Vagina (tissue), 2 donors: Measurements from ENCODE around the gene RARA.

Source experiments
- POLR2A ChIP-seq, 2 donors: fragments of 450-650 bp; IDR thresholded peaks; one replicate each; pipeline ENCODE4 v1.6.1; 2017; ENCODE audit warnings: antibody characterized with exemption in 2 of 2, mild to moderate bottlenecking in 2 of 2, moderate library complexity in 2 of 2
- POLR2AphosphoS5 ChIP-seq, 2 donors: sonication (generic); formaldehyde crosslinking; IDR thresholded peaks; one replicate each; pipeline ENCODE4 v1.9.0; 2017; ENCODE audit warnings: antibody characterized with exemption in 2 of 2, mild to moderate bottlenecking in 2 of 2, low read depth in 1 of 2; ENCODE audit not compliant: insufficient read depth in 1 of 2
- TF ChIP-seq, protein P1 (sequence below), 3 experiments: fragments of 450-650 bp in 2 of 3; fragments of 200-600 bp in 1 of 3; sonication (generic) in 1 of 3; IDR thresholded peaks; one replicate each; pipeline ENCODE4 v1.5.1; 2017 to 2019; ENCODE audit warnings: antibody characterized with exemption in 3 of 3, mild to moderate bottlenecking in 2 of 3, moderate library complexity in 2 of 3

DNA sequence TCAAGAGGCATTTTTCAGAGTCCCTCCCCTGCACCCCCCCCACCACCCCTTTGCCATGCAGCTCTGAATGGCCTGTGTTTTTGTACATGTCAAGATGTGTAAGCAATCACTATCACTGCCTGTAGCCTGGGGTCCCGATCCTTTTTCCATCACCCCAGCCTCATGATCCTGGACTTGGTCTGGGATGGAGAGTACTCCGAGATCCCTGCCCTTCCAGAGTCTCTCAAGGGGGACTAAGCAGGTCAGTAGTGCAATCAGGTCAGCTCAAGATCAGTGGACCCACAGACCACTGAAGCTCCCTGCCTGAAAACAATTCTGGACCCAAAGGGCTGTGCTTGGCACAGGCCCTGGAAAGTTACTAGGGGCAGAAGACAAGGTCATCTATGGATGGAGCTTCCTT, 63.1 kb downstream of the RARA start:
- TF ChIP-seq, protein P1, sequence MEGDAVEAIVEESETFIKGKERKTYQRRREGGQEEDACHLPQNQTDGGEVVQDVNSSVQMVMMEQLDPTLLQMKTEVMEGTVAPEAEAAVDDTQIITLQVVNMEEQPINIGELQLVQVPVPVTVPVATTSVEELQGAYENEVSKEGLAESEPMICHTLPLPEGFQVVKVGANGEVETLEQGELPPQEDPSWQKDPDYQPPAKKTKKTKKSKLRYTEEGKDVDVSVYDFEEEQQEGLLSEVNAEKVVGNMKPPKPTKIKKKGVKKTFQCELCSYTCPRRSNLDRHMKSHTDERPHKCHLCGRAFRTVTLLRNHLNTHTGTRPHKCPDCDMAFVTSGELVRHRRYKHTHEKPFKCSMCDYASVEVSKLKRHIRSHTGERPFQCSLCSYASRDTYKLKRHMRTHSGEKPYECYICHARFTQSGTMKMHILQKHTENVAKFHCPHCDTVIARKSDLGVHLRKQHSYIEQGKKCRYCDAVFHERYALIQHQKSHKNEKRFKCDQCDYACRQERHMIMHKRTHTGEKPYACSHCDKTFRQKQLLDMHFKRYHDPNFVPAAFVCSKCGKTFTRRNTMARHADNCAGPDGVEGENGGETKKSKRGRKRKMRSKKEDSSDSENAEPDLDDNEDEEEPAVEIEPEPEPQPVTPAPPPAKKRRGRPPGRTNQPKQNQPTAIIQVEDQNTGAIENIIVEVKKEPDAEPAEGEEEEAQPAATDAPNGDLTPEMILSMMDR (IDR thresholded peaks at IDR 0.05): no peak
- TF ChIP-seq POLR2AphosphoS5 (IDR thresholded peaks at IDR 0.05; ENCODE audit: insufficient read depth in 1 of 2, low read depth in 1 of 2) (no peak), POLR2A (IDR thresholded peaks at IDR 0.05) (no peak)
